HPDE6-E6E7 (cell line): ENCODE results near the gene MUC6.

Source experiments
- DNase-seq: peaks from one replicate; pipeline ENCODE4 v3.0.0; 2011; ENCODE audit warnings: missing footprints; ENCODE audit errors: extremely low spot score

The MUC6 gene

GRCh38 chr11:1009371-1009770 is 27.1 kb downstream of the MUC6 start:
- DNase-seq: no peak

- DNase-seq: no peak
Measured at GRCh38 chr11:1008803-1009145, 27.7 kb downstream of the MUC6 start.

GRCh38 chr11:1008001-1008802 is 28.3 kb downstream of the MUC6 start:
- no peak for DNase-seq

- no peak for DNase-seq
Measured at GRCh38 chr11:1007279-1007678, 29.2 kb downstream of the MUC6 start.

GRCh38 chr11:1006762-1007161 is 29.8 kb downstream of the MUC6 start:
- DNase-seq: no peak

GRCh38 chr11:1005928-1006327 is 30.6 kb downstream of the MUC6 start:
- DNase-seq: no peak

GRCh38 chr11:1003159-1003558 is 33.4 kb downstream of the MUC6 start:
- DNase-seq: no peak

- DNase-seq: no peak
Measured at GRCh38 chr11:1002406-1002984, 34.0 kb downstream of the MUC6 start.

GRCh38 chr11:1001617-1002405 is 34.7 kb downstream of the MUC6 start:
- no peak for DNase-seq

- no peak for DNase-seq
Measured at GRCh38 chr11:1000357-1001278, 35.9 kb downstream of the MUC6 start.

- no peak for DNase-seq
Measured at GRCh38 chr11:999009-999408, 37.5 kb downstream of the MUC6 start.

- DNase-seq: no peak
Measured at GRCh38 chr11:997907-998306, 38.6 kb downstream of the MUC6 start.

- no peak for DNase-seq
Measured at GRCh38 chr11:996681-997080, 39.8 kb downstream of the MUC6 start.

- DNase-seq: no peak
Measured at GRCh38 chr11:995752-996420, 40.6 kb downstream of the MUC6 start.

GRCh38 chr11:995044-995751 is 41.3 kb downstream of the MUC6 start:
- DNase-seq: no peak

GRCh38 chr11:993632-994167 is 42.8 kb downstream of the MUC6 start:
- no peak for DNase-seq

GRCh38 chr11:992577-992976 is 43.9 kb downstream of the MUC6 start:
- DNase-seq: no peak

- no peak for DNase-seq
Measured at GRCh38 chr11:991711-992307, 44.7 kb downstream of the MUC6 start.

GRCh38 chr11:991034-991433 is 45.5 kb downstream of the MUC6 start:
- DNase-seq: no peak

- DNase-seq: no peak
Measured at GRCh38 chr11:990101-990500, 46.4 kb downstream of the MUC6 start.
